Effector memory CD4-positive, alpha-beta T cell (primary cell): ENCODE results near the gene COL1A1.

Experiments
- DNase-seq, 3 donors: peaks; one replicate each; pipeline ENCODE4 v3.0.0-alpha.2; 2020
- H3K27ac ChIP-seq: 2 replicates; pipeline ENCODE4 v1.7.0; 2013; ENCODE audit warnings: mild to moderate bottlenecking, low read length, moderate library complexity; ENCODE audit not compliant: insufficient read depth, poor library complexity, severe bottlenecking
- H3K27me3 ChIP-seq: replicated peaks from 2 replicates; pipeline ENCODE4 v1.7.0; 2013; ENCODE audit warnings: mild to moderate bottlenecking, low read length; ENCODE audit not compliant: insufficient read depth, control insufficient read depth, poor library complexity, severe bottlenecking
- H3K36me3 ChIP-seq: 2 replicates; pipeline ENCODE4 v1.7.0; 2013; ENCODE audit warnings: mild to moderate bottlenecking, low read length, moderate library complexity; ENCODE audit not compliant: control insufficient read depth, insufficient read depth
- H3K4me1 ChIP-seq: 2 replicates; pipeline ENCODE4 v1.7.0; 2013; ENCODE audit warnings: low read length, mild to moderate bottlenecking; ENCODE audit not compliant: control insufficient read depth, insufficient read depth, poor library complexity, severe bottlenecking
- H3K4me3 ChIP-seq: 2 replicates; pipeline ENCODE4 v1.7.0; 2013; ENCODE audit warnings: low read length, low read depth, mild to moderate bottlenecking; ENCODE audit not compliant: insufficient read depth, poor library complexity, severe bottlenecking
- H3K9me3 ChIP-seq: 2 replicates; pipeline ENCODE4 v1.7.0; 2013; ENCODE audit warnings: mild to moderate bottlenecking, low read length, moderate library complexity; ENCODE audit not compliant: control insufficient read depth

Gene COL1A1

DNA sequence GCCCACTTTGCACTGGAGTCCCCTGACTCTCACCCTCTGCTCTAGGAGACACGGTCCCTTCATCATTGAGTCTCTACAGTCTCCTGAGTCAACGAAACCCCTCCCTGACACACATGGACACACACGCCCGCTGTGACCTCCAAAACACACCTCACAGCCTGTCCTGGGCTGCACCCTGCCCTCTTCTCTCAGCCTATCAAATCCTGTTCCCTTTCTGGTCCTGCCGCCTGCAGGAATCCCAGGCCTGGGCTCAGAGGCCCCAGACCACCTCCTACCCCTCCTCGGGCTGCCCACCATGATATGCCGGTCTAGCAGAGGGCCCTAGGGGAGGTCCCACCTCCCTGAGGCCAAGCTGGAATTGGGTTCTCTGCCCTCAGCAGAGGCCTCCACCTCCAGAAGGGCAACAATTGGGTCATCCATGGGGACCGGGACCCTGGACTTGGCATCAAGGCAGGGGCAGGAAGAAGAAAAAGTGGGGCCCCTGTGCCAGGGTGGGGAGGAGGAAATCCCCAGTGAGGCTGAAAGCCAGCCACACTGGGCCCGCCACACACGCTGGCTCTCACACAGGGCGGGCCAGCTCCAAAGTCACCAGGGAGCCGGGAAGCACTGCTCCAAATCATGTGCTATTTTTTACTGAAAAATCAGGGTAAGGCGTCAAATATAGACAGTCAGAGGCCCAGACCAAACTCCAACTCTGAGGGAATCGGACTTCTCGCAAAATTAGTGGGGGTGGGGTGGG, 54.3 kb downstream of the COL1A1 start:
- no peaks in the 10 kb centered on the region for H3K9me3 ChIP-seq
- no peaks in the 10 kb centered on the region for H3K27me3 ChIP-seq
- DNase-seq, result no peak
- H3K4me3 ChIP-seq, result peak overlapping the region; percentile 86
- peak overlapping the region; percentile 86 for H3K27ac ChIP-seq
- H3K36me3 ChIP-seq, result peaks cover 26% of the 10 kb centered on the region
- peaks cover 71% of the 10 kb centered on the region for H3K4me1 ChIP-seq

DNA sequence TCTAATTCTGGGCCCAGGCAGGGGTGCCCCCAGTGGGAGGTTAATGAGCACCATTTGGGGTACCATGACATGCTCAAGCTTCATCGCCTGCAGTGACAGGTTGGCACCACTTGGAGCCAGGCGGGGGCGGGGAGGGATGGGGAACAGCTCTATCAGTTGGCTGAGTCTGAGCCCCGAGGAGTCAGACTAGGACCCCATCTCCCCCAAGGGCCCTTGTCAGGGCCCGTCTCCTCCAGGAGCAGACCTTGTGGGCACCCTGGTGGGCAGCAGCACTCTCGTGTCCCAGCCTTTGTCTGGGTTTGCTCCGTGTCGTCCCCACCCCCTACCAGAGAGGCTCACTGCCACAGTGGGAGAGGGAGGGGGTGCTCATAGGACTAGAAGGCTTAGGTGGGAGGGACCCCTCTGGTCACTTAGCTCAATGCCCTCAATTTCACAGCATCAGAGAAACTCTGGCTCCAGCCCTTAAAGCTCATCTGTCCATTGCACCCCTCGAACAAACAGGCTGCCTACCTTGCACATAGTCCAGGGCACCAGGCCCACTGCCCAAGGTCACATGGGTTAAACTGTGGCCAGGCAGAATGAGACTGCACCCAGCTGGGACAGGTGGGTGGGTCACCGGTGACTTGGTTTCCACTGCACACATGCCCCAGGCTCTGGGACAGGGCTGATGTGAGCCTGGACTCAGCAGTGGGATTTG, 55.1 kb downstream of the COL1A1 start:
- Histone ChIP-seq H3K27ac (peak overlapping the region; percentile 86), H3K4me1 (peaks cover 74% of the 10 kb centered on the region), H3K9me3 (no peaks in the 10 kb centered on the region), H3K36me3 (peaks cover 26% of the 10 kb centered on the region), H3K27me3 (no peaks in the 10 kb centered on the region), H3K4me3 (peak overlapping the region; percentile 86)
- no peak for DNase-seq

DNA sequence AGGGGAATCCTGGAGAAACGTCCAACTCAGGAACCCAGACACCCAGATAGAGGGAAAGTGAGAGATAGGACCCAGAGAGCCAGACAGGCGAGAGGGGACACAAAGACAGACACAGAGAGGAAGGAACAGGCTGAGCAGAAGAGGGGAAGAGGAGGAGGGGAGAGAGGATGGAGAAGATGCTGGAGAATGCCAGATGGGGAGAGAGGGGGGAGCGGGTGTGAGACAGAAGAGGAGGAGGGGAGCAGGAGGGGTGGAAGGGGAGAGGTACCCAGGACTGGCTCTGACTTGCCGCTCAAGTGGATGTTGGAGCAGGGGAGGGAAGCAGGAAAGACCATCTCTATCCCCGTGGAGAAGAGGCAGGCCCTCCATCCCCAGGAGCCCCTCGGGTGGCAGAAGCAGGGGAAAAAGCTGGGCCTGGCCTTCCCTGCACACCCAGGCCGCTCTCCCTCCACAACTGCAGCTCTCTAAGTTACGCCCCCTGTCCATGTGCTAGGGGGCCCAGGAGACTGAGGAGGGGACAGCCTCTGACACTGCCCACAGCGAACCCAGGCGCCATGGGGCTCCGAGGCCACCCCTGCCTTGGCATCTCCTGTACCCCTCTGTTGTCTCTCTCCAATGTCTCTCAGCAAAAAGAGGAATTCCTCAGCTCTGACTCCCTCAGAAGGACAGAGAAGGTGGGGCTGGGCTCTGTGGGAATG, 55.8 kb downstream of the COL1A1 start:
- H3K4me3 ChIP-seq, result no peak overlapping the region
- H3K4me1 ChIP-seq, result peaks cover 77% of the 10 kb centered on the region
- no peaks in the 10 kb centered on the region for H3K9me3 ChIP-seq
- peak overlapping the region; percentile 86 for H3K27ac ChIP-seq
- no peaks in the 10 kb centered on the region for H3K27me3 ChIP-seq
- no peak for DNase-seq
- peaks cover 30% of the 10 kb centered on the region for H3K36me3 ChIP-seq

DNA sequence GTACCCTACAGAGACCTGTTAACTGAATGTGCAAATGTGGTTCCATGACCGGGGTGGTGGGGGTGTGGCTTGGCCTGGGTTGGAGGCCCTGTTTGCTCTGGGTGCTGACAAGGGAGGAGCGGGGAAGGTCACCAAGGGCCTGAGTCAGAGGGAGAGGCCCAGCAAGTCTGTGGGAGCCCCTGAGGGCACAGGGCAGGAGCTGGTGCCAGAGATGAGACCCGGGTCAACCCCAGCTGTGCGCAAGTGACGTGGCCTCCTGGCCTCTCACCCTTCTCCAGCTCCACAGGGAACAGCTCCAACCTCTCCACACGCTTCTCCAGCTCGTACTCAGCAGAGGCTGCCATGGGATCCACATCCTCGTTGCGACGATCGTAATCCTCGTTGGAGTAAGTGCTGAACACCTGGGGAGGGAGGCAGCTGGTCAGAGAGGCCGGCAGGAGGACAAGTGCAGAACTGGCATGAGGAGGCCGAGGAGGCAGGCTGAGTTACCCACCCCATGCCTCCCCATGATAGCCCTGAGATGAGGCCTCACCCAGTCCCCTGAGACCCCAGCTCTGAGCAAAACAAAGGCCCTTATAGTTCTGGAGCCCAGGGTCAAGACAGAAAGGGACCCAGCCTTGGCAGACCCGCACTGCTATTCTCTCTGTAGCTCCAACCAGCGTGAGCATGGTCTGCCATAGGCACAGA, 56.4 kb downstream of the COL1A1 start:
- Histone ChIP-seq H3K4me3 (no peak overlapping the region), H3K27ac (peak overlapping the region; percentile 86), H3K9me3 (no peaks in the 10 kb centered on the region), H3K27me3 (no peaks in the 10 kb centered on the region), H3K4me1 (peaks cover 84% of the 10 kb centered on the region), H3K36me3 (peaks cover 31% of the 10 kb centered on the region)
- DNase-seq, result no peak

DNA sequence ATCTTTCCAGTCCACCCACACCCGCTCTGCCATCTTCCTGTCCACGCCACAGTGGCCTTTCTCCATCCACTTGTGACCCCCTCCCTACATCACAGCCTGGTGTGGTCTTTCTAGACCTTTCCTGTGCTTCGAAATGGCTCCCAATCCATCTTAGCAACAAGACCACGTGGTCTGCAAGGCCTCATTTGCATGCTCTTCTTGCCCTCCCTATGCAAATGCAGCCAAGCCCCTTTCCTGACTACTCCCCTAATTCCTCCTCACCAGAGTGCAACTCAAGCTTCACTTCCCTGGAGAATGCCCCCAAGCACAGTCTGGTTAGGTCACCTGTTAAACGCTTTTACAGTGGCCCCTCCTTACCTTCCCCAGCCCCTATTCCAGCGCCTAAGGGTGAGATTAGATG, 57.1 kb downstream of the COL1A1 start:
- Histone ChIP-seq H3K4me1 (peaks cover 90% of the 10 kb centered on the region), H3K4me3 (no peak overlapping the region), H3K9me3 (no peaks in the 10 kb centered on the region), H3K36me3 (peaks cover 38% of the 10 kb centered on the region), H3K27me3 (no peaks in the 10 kb centered on the region), H3K27ac (peak overlapping the region; percentile 17)
- no peak for DNase-seq

DNA sequence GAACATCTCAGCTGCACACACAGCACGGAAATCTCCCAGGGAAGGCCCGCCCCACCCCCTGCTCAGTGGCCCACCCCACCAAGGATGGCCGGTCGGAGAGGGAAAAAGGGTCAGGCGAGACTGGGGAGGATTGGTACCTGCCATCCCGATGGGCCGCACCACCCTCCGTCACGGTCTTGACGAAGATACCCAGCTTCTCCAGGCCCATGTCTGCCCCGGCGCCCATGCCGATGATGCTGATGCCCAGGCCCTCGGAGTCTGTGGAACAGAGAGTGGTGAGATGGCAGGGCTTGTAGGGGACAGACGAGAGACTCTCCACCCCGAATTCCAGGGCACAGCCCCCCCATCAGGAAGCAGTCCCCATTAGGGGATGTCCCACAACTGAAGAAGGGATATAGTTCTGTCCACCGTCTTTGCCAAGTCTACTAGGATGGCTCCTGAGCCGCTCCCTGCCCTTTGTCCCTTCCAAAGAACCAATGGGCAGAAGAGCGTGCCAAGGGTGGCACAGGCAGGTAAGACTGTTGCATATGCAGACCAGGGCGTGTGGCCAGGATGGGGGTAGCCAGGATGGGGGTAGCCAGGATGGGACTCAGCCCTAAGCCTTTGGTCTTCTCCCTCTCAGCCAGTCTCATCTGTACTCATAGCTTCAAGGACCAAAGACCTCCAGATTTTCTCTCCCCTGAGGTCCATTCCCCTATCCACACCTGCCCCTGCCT, 57.8 kb downstream of the COL1A1 start:
- Histone ChIP-seq H3K36me3 (peaks cover 45% of the 10 kb centered on the region), H3K27me3 (no peaks in the 10 kb centered on the region), H3K9me3 (no peaks in the 10 kb centered on the region), H3K27ac (no peak overlapping the region), H3K4me1 (peaks cover 95% of the 10 kb centered on the region), H3K4me3 (no peak overlapping the region)
- no peak for DNase-seq

DNA sequence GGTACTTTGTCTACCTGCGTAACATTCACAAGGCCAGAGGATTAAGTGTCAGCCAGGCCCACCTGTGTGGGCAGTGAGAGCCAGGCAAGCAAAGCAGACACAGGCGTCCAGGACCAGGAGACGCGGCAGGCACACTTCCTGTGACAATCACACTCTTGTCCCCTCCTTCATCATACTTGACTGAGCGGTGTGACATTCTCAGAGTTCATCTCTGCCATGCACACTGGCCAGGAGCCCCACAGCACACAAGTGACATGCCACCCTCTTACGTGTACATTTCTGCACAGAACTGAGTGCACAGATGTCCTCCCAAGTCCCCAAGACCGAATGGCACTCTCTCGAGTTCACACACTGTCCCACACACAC, 59.7 kb downstream of the COL1A1 start:
- Histone ChIP-seq H3K4me3 (no peak overlapping the region), H3K27me3 (no peaks in the 10 kb centered on the region), H3K4me1 (peaks cover 80% of the 10 kb centered on the region), H3K9me3 (no peaks in the 10 kb centered on the region), H3K36me3 (peaks cover 64% of the 10 kb centered on the region), H3K27ac (peak overlapping the region; percentile 46)
- no peak for DNase-seq

DNA sequence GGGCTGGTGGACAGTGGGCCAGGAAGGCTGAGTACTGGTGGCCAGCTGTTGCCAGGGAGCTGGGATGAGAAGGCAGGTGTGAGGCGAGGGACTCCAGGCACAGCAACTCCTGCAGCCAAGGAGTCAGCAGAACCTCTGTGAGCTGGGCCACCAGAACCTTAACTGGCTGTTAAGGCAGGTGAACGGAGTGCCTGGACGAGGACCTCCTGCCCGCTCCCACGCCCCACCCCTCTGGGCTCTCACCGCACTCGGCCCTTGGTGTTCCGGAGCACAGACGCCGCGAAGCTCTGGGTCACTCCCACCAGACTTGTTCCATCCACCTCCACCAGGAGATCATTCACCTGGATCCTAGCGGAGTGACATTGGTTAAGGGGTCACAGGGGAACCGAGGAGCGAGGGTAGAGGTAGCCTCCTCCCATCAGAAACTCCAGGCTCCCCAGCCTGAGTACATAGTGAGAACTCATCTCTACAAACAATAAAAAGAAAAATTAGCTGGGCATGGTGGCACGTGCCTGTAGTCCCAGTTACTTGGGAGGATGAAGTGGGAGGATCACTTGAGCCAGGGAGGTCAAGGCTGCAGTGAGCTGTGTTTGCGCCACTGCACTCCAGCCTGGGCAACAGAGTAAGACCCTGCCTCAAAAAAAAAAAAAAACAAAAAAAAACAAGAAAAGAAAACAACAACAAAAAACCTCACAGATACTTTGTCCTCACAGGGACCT, 60.2 kb downstream of the COL1A1 start:
- Histone ChIP-seq H3K27ac (peak overlapping the region; percentile 59), H3K4me1 (peaks cover 75% of the 10 kb centered on the region)

More for the DNA sequence above, 60.2 kb downstream of the COL1A1 start:
- Histone ChIP-seq H3K9me3 (no peaks in the 10 kb centered on the region), H3K27me3 (no peaks in the 10 kb centered on the region), H3K36me3 (peaks cover 68% of the 10 kb centered on the region), H3K4me3 (peak overlapping the region; percentile 35)
- DNase-seq, result no peak
